Measurements from ENCODE around the gene SPCS2. TPM values are rescaled to one million over a fixed set of nuclear protein-coding genes. Genes with fewer than 3 reads are reported as not detected.

The SPCS2 gene
- polyA plus RNA-seq, 1 donor (not counting 4 experiments of a cell fraction or from before 2014, with no cell fraction given): 207 TPM

GRCh38 chr11:74927496-74927895 lies 21.6 kb upstream of the SPCS2 start:
- dilution Hi-C loops (cut with MboI; ENCODE audit: extremely low pct_ligation_motif_present, low sequenced_read_pairs): no loop called here
- TF ChIP-seq EZH2 (IDR thresholded peaks at IDR 0.05; ENCODE audit: low read length) (no peak), CTCF (optimal IDR thresholded peaks at IDR 0.05 in 1 of 3, IDR thresholded peaks at IDR 0.05 in 1 of 3, conservative IDR thresholded peaks at IDR 0.05 in 1 of 3; ENCODE audit: extremely low read depth in 1 of 3, insufficient read depth in 2 of 3, low read length in 3 of 3) (no peak)
- Histone ChIP-seq H3K9me1 (ENCODE audit: control insufficient read depth, extremely low read depth, insufficient read depth, low read length) (no peaks in the 10 kb centered on the region), H3K36me3 (ENCODE audit: control insufficient read depth in 2 of 2, extremely low read depth in 1 of 2, insufficient read depth in 2 of 2, low read length in 2 of 2) (peaks cover 1 to 9% of the 10 kb centered on the region in 2 experiments), H3K27me3 (ENCODE audit: control insufficient read depth, extremely low read depth, insufficient read depth, low read length) (no peaks in the 10 kb centered on the region), H4K20me1 (ENCODE audit: control insufficient read depth, extremely low read depth, insufficient read depth, low read length) (no peaks in the 10 kb centered on the region), H3K9me3 (ENCODE audit: control insufficient read depth, low read depth, low read length) (no peaks in the 10 kb centered on the region), H3K27ac (ENCODE audit: control insufficient read depth, insufficient read depth, low read length) (no peak overlapping the region), H3K9ac (ENCODE audit: control insufficient read depth, extremely low read depth, insufficient read depth, low read length) (no peak overlapping the region), H3K4me1 (ENCODE audit: control insufficient read depth, extremely low read depth, insufficient read depth, low read length) (peaks cover 10% of the 10 kb centered on the region), H3K4me2 (ENCODE audit: control insufficient read depth, extremely low read depth, insufficient read depth, low read depth, low read length) (no peak overlapping the region), H3K79me2 (ENCODE audit: control insufficient read depth, insufficient read depth, low read length) (no peaks in the 10 kb centered on the region), H3K4me3 (ENCODE audit: control insufficient read depth in 2 of 3, extremely low read depth in 1 of 3, insufficient read depth in 2 of 3, low read depth in 1 of 3, low read length in 3 of 3) (no peak overlapping the region), H2AFZ (ENCODE audit: control insufficient read depth, low read length) (no peak overlapping the region)
- FAIRE-seq (no peak), DNase-seq (ENCODE audit: low read depth, low spot score) (no peak)

- Histone ChIP-seq H3K9me1 (ENCODE audit: control insufficient read depth, extremely low read depth, insufficient read depth, low read length) (no peaks in the 10 kb centered on the region), H3K9ac (ENCODE audit: control insufficient read depth, extremely low read depth, insufficient read depth, low read length) (no peak overlapping the region), H3K4me1 (ENCODE audit: control insufficient read depth, extremely low read depth, insufficient read depth, low read length) (peaks cover 22% of the 10 kb centered on the region), H3K9me3 (ENCODE audit: control insufficient read depth, low read depth, low read length) (no peaks in the 10 kb centered on the region), H2AFZ (ENCODE audit: control insufficient read depth, low read length) (no peak overlapping the region), H4K20me1 (ENCODE audit: control insufficient read depth, extremely low read depth, insufficient read depth, low read length) (no peaks in the 10 kb centered on the region), H3K27me3 (ENCODE audit: control insufficient read depth, extremely low read depth, insufficient read depth, low read length) (no peaks in the 10 kb centered on the region), H3K4me3 (ENCODE audit: control insufficient read depth in 2 of 3, extremely low read depth in 1 of 3, insufficient read depth in 2 of 3, low read depth in 1 of 3, low read length in 3 of 3) (no peak overlapping the region), H3K36me3 (ENCODE audit: control insufficient read depth in 2 of 2, extremely low read depth in 1 of 2, insufficient read depth in 2 of 2, low read length in 2 of 2) (peaks cover 1 to 16% of the 10 kb centered on the region in 2 experiments), H3K79me2 (ENCODE audit: control insufficient read depth, insufficient read depth, low read length) (no peaks in the 10 kb centered on the region), H3K4me2 (ENCODE audit: control insufficient read depth, extremely low read depth, insufficient read depth, low read depth, low read length) (no peak overlapping the region), H3K27ac (ENCODE audit: control insufficient read depth, insufficient read depth, low read length) (no peak overlapping the region)
- FAIRE-seq (peak; percentile 78), DNase-seq (ENCODE audit: low read depth, low spot score) (peak; percentile 66)
- dilution Hi-C loops (cut with MboI; ENCODE audit: extremely low pct_ligation_motif_present, low sequenced_read_pairs): no loop called here
- peak; percentile 66 to 91 (median 75) for TF ChIP-seq CTCF (optimal IDR thresholded peaks at IDR 0.05 in 1 of 3, IDR thresholded peaks at IDR 0.05 in 1 of 3, conservative IDR thresholded peaks at IDR 0.05 in 1 of 3; ENCODE audit: extremely low read depth in 1 of 3, insufficient read depth in 2 of 3, low read length in 3 of 3)
- TF ChIP-seq EZH2 (IDR thresholded peaks at IDR 0.05; ENCODE audit: low read length): no peak
These were observed 19.4 kb upstream of the SPCS2 start for GRCh38 chr11:74929431-74930363.
